Measurements from ENCODE around the gene SPATA20.

DNA sequence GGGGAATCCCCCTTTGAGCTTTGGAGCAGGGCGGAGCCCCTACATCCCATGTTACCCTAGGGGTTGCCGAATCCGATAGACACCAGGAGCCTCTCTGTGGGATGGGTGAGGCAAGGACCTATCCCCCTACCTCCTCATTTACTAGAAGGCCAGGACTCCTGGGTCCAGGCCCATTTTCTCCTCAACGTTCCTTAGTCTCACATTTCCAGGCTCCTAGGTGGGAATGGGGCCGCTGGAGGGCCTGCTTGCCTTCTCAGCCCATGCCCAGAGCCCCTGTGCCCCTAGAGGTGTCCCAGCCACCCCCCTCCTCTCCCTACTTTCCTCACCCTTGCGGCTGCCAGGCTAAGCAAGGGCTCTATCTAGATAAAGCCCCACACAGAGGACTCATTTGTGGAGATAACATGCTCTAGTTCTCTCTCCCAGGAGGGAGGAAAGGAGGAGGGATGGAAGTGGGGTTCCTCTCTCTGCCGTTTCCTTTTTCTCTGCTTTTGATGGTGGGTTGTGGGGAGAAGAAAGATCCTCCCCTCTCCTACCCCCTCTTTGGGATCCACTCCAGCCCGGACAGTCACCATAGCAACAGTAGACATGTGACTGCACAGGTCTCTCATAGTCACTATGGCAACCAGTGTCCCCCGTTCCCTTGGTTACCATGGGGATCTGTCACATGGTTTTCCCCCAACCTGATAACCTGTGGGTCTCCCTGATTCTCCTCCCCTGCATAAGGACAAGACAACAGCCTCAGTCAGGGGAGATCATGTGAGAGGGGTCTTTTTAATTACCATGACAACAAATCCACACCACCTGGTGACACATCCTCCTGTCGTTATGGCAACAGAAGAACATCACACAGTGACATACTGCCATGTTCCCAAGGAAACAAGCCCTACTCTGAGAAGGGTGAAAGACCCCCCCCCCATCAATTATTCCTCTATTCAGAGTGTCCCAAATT, 18.7 kb downstream of the SPATA20 start:
- TF ChIP-seq EZH2 (IDR thresholded peaks at IDR 0.05; ENCODE audit: borderline replicate concordance, low read depth, low read length, severe bottlenecking) = no peak
- TF ChIP-seq, protein P1, sequence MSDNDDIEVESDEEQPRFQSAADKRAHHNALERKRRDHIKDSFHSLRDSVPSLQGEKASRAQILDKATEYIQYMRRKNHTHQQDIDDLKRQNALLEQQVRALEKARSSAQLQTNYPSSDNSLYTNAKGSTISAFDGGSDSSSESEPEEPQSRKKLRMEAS (IDR thresholded peaks at IDR 0.05; ENCODE audit: insufficient read depth, insufficient read length) = no peak
- no peak for TF ChIP-seq JUN (IDR thresholded peaks at IDR 0.05; ENCODE audit: borderline replicate concordance, insufficient read depth, insufficient read length, low read depth)
- TF ChIP-seq POLR2AphosphoS5 (IDR thresholded peaks at IDR 0.05; ENCODE audit: insufficient read depth, low read depth, low read length) = no peak
- TF ChIP-seq, protein P2, sequence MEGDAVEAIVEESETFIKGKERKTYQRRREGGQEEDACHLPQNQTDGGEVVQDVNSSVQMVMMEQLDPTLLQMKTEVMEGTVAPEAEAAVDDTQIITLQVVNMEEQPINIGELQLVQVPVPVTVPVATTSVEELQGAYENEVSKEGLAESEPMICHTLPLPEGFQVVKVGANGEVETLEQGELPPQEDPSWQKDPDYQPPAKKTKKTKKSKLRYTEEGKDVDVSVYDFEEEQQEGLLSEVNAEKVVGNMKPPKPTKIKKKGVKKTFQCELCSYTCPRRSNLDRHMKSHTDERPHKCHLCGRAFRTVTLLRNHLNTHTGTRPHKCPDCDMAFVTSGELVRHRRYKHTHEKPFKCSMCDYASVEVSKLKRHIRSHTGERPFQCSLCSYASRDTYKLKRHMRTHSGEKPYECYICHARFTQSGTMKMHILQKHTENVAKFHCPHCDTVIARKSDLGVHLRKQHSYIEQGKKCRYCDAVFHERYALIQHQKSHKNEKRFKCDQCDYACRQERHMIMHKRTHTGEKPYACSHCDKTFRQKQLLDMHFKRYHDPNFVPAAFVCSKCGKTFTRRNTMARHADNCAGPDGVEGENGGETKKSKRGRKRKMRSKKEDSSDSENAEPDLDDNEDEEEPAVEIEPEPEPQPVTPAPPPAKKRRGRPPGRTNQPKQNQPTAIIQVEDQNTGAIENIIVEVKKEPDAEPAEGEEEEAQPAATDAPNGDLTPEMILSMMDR (IDR thresholded peaks at IDR 0.05; ENCODE audit: extremely low read depth in 1 of 2, insufficient read depth in 1 of 2, low read depth in 1 of 2, low read length in 2 of 2) = no peak
- TF ChIP-seq POLR2A (IDR thresholded peaks at IDR 0.05; ENCODE audit: low read depth, low read length) = no peak
- no peak for TF ChIP-seq FOS (IDR thresholded peaks at IDR 0.05; ENCODE audit: borderline replicate concordance, insufficient read depth, low read length)
- no peak for TF ChIP-seq GATA2 (IDR thresholded peaks at IDR 0.05; ENCODE audit: insufficient read depth, insufficient read length, low read depth, low read length)
- no peak for TF ChIP-seq MYC (IDR thresholded peaks at IDR 0.05; ENCODE audit: low read depth, low read length)

Data from endothelial cell of umbilical vein (primary cell).